NCI-H1417 treated with DMSO at 0.1 percent for 48 hours (cell line): ENCODE data around the gene AMOTL1.
"Not testable (repeated sequence)": the region's sequence is repeated elsewhere in the genome, so short reads cannot be mapped to it uniquely, and the experiment has no call there.

Experiments used
- DNase-seq: peaks from one replicate; lab custom pipeline; 2025; lab: John Stamatoyannopoulos, UW

The AMOTL1 gene

GRCh38 chr11:94794287-94795168 lies 26.4 kb downstream of the AMOTL1 start:
- DNase-seq: no peak

GRCh38 chr11:94795476-94796189 lies 27.5 kb downstream of the AMOTL1 start:
- DNase-seq: no peak

GRCh38 chr11:94796190-94796580 lies 28.0 kb downstream of the AMOTL1 start:
- no peak for DNase-seq

- no peak for DNase-seq
Measured at GRCh38 chr11:94796863-94797262, 28.7 kb downstream of the AMOTL1 start.

- no peak for DNase-seq
Measured at GRCh38 chr11:94799726-94800125, 31.6 kb downstream of the AMOTL1 start.

- no peak for DNase-seq
Measured at GRCh38 chr11:94800414-94800813, 32.3 kb downstream of the AMOTL1 start.

- DNase-seq: no peak
Measured at GRCh38 chr11:94801866-94802460, 33.8 kb downstream of the AMOTL1 start.

GRCh38 chr11:94802501-94802900 lies 34.3 kb downstream of the AMOTL1 start:
- DNase-seq: no peak

GRCh38 chr11:94803491-94803890 lies 35.3 kb downstream of the AMOTL1 start:
- DNase-seq: no peak

- DNase-seq: no peak
Measured at GRCh38 chr11:94804874-94805273, 36.7 kb downstream of the AMOTL1 start.

- DNase-seq: no peak
Measured at GRCh38 chr11:94806014-94806413, 37.9 kb downstream of the AMOTL1 start.

GRCh38 chr11:94806419-94806818 lies 38.3 kb downstream of the AMOTL1 start:
- no peak for DNase-seq

- no peak for DNase-seq
Measured at GRCh38 chr11:94809251-94809650, 41.1 kb downstream of the AMOTL1 start.

- not testable (repeated sequence) for DNase-seq
Measured at GRCh38 chr11:94812724-94813720, 44.9 kb downstream of the AMOTL1 start.

GRCh38 chr11:94814272-94814976 lies 46.3 kb downstream of the AMOTL1 start:
- no peak for DNase-seq

- no peak for DNase-seq
Measured at GRCh38 chr11:94815705-94816344, 47.7 kb downstream of the AMOTL1 start.

GRCh38 chr11:94820480-94820879 lies 52.3 kb downstream of the AMOTL1 start:
- DNase-seq: no peak

- DNase-seq: no peak
Measured at GRCh38 chr11:94821439-94821838, 53.3 kb downstream of the AMOTL1 start.

- no peak for DNase-seq
Measured at GRCh38 chr11:94822080-94822479, 53.9 kb downstream of the AMOTL1 start.

- no peak for DNase-seq
Measured at GRCh38 chr11:94823102-94823732, 55.1 kb downstream of the AMOTL1 start.
